ENCODE measurements around the gene IRF5.

DNA sequence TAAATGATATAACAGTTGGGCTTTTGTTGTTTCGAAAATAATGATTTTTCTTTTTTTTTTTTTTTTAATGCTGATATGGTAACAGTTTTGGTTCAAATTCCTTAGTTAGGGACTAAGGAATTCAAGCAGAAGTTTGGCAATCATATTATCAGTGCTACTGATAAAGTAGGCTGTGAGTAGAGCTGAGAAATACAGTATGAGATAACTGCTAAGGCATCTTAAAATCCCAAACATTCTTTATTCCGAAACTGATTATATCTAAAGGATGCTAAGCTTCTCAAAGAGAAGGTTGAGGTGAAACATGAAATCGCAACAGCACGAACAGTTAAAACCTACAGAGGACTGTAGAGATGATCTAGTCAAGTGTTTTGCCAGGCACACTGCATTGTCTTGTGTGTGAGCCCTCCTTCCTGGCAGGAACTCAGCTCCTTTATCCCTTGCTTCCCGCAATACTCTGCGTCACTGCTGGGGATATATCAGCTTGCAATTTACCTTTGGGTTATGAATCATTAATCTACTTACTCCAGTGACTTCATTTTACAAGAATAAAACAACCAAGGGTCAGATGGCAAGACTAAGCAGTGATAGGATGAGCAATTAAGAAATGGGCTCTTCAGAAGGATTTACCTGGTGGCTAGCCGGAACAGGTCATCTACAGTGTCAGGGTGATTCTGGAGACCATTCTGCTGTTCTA, 36.7 kb downstream of the IRF5 start:
- TF ChIP-seq, protein P1, sequence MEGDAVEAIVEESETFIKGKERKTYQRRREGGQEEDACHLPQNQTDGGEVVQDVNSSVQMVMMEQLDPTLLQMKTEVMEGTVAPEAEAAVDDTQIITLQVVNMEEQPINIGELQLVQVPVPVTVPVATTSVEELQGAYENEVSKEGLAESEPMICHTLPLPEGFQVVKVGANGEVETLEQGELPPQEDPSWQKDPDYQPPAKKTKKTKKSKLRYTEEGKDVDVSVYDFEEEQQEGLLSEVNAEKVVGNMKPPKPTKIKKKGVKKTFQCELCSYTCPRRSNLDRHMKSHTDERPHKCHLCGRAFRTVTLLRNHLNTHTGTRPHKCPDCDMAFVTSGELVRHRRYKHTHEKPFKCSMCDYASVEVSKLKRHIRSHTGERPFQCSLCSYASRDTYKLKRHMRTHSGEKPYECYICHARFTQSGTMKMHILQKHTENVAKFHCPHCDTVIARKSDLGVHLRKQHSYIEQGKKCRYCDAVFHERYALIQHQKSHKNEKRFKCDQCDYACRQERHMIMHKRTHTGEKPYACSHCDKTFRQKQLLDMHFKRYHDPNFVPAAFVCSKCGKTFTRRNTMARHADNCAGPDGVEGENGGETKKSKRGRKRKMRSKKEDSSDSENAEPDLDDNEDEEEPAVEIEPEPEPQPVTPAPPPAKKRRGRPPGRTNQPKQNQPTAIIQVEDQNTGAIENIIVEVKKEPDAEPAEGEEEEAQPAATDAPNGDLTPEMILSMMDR (IDR thresholded peaks at IDR 0.05), result no peak
- TF ChIP-seq POLR2A (IDR thresholded peaks at IDR 0.05), result no peak
